ENCODE results near the gene SORL1.

GRCh38 chr11:121487191-121487590 is 35.1 kb downstream of the SORL1 start:
- TF ChIP-seq TAF1 (IDR thresholded peaks at IDR 0.05; ENCODE audit: borderline replicate concordance, low read depth, low read length) (no peak), POLR2A (IDR thresholded peaks at IDR 0.05; ENCODE audit: low read depth, low read length) (no peak)
